H1 (cell line): Measurements from ENCODE around the gene ADRB2. TPM values are rescaled to one million over a fixed set of nuclear protein-coding genes. Genes with fewer than 3 reads are reported as not detected.

Source experiments
- CTCF ChIA-PET: fragments of 300-600 bp; sonication (Branson Sonifier 250); formaldehyde crosslinking; loops from one replicate; lab custom pipeline; 2021; ENCODE audit not compliant: partially characterized antibody; lab: Charles Lee
- POLR2A ChIA-PET: fragments of 300-600 bp; sonication (Branson Sonifier 250); formaldehyde crosslinking; loops from one replicate; lab custom pipeline; 2021; ENCODE audit warnings: inconsistent platforms; ENCODE audit not compliant: partially characterized antibody; lab: Charles Lee
- DNase-seq, 2 experiments: peaks; one replicate each; pipeline versions ENCODE4 v3.0.0 to v3.0.0-alpha.2; 2010 to 2022; ENCODE audit warnings: low spot score in 2 of 2, low read depth in 1 of 2, mixed read lengths in 1 of 2
- FAIRE-seq: peaks from 2 replicates; lab custom pipeline; 2011; peaks lifted over from hg19 to GRCh38; lab: Jason Lieb, UNC
- H2AFZ ChIP-seq: 2 replicates; pipeline ENCODE4 v1.8.1; 2012; ENCODE audit warnings: low read length, inconsistent platforms
- H2AK5ac ChIP-seq: 2 replicates; pipeline ENCODE4 v1.6.1; 2013; ENCODE audit warnings: low read depth, low read length
- H2BK120ac ChIP-seq: replicated peaks from 2 replicates; pipeline ENCODE3; 2013; ENCODE audit warnings: low read depth, low read length, inconsistent platforms
- H2BK12ac ChIP-seq: 2 replicates; pipeline ENCODE4 v1.6.1; 2013; ENCODE audit warnings: low read depth, low read length
- H2BK15ac ChIP-seq: 2 replicates; pipeline ENCODE4 v1.6.1; 2013; ENCODE audit warnings: low read length
- H2BK20ac ChIP-seq: 2 replicates; pipeline ENCODE4 v1.6.1; 2013; ENCODE audit warnings: low read length
- H2BK5ac ChIP-seq: 2 replicates; pipeline ENCODE4 v1.6.1; 2013; ENCODE audit warnings: low read depth, low read length
- H3K14ac ChIP-seq: 2 replicates; pipeline ENCODE4 v1.6.1; 2013; ENCODE audit warnings: inconsistent platforms; ENCODE audit not compliant: insufficient read length
- H3K18ac ChIP-seq: 2 replicates; pipeline ENCODE4 v1.6.1; 2013; ENCODE audit warnings: low read length; ENCODE audit errors: extremely low read depth
- H3K23ac ChIP-seq: 2 replicates; pipeline ENCODE4 v1.6.1; 2013; ENCODE audit warnings: inconsistent platforms; ENCODE audit not compliant: insufficient read length
- H3K23me2 ChIP-seq: 2 replicates; pipeline ENCODE4 v1.6.1; 2013; ENCODE audit warnings: low read depth, low read length
- H3K27ac ChIP-seq: 2 replicates; pipeline ENCODE4 v1.6.1; 2011; ENCODE audit warnings: low read depth, low read length, inconsistent platforms
- H3K27me3 ChIP-seq, 4 experiments: replicated peaks in 1 of 4; 1 replicate in 1 of 4; 2 replicates in 3 of 4; pipeline versions ENCODE4 v1.6.1 to v1.8.1; 2011 to 2013; ENCODE audit warnings: low read length in 3 of 4, mild to moderate bottlenecking in 3 of 4, inconsistent platforms in 2 of 4, mixed read lengths in 2 of 4, moderate library complexity in 1 of 4; ENCODE audit not compliant: control insufficient read depth in 3 of 4, insufficient read depth in 3 of 4; ENCODE audit errors: extremely low read depth in 1 of 4
- H3K36me3 ChIP-seq, 4 experiments: 2 replicates each; pipeline versions ENCODE4 v1.6.1 to v1.8.1; 2011 to 2013; ENCODE audit warnings: mild to moderate bottlenecking in 4 of 4, low read length in 3 of 4, moderate library complexity in 2 of 4, control low read depth in 1 of 4, inconsistent platforms in 1 of 4; ENCODE audit not compliant: insufficient read depth in 4 of 4, control insufficient read depth in 2 of 4
- H3K4ac ChIP-seq: replicated peaks from 2 replicates; pipeline ENCODE3; 2013; ENCODE audit warnings: low read length, low read depth, mixed read lengths, inconsistent platforms; ENCODE audit not compliant: insufficient read length
- H3K4me1 ChIP-seq, 4 experiments: replicated peaks in 1 of 4; 1 replicate in 1 of 4; 2 replicates in 3 of 4; pipeline versions ENCODE4 v1.6.1 to v1.8.1; 2011 to 2013; ENCODE audit warnings: low read length in 3 of 4, inconsistent platforms in 2 of 4, mixed read lengths in 1 of 4; ENCODE audit not compliant: insufficient read depth in 4 of 4, control insufficient read depth in 3 of 4
- H3K4me2 ChIP-seq, 2 experiments: 2 replicates each; pipeline versions ENCODE4 v1.6.1 to v1.8.1; 2011 to 2013; ENCODE audit warnings: low read depth in 2 of 2, low read length in 2 of 2, control low read depth in 1 of 2, inconsistent platforms in 1 of 2, mild to moderate bottlenecking in 1 of 2; ENCODE audit not compliant: insufficient read depth in 1 of 2
- H3K4me3 ChIP-seq, 4 experiments: fragments of 200-600, 300-600 bp in 1 of 4; sonication (generic), shearing (Covaris generic), sonication (Bioruptor Twin) in 1 of 4; 2 replicates each; pipeline versions ENCODE4 v1.5.1 to v1.8.1; 2011 to 2016; ENCODE audit warnings: low read length in 4 of 4, low read depth in 3 of 4, control low read depth in 2 of 4, inconsistent platforms in 2 of 4, mild to moderate bottlenecking in 2 of 4, mixed read lengths in 1 of 4, moderate library complexity in 1 of 4; ENCODE audit not compliant: insufficient read depth in 2 of 4; ENCODE audit errors: extremely low read depth in 1 of 4
- H3K56ac ChIP-seq: replicated peaks from 2 replicates; pipeline ENCODE3; 2013; ENCODE audit warnings: low read depth, mild to moderate bottlenecking, mixed read lengths, low read length, inconsistent platforms; ENCODE audit not compliant: insufficient read length
- H3K79me1 ChIP-seq: 2 replicates; pipeline ENCODE4 v1.6.1; 2013; ENCODE audit warnings: low read depth, low read length, control low read depth
- H3K79me2 ChIP-seq, 2 experiments: 2 replicates each; pipeline versions ENCODE4 v1.6.1 to v1.8.1; 2012 to 2013; ENCODE audit warnings: low read length in 2 of 2, mild to moderate bottlenecking in 2 of 2, inconsistent platforms in 1 of 2; ENCODE audit not compliant: insufficient read depth in 2 of 2, control insufficient read depth in 1 of 2
- H3K9ac ChIP-seq, 4 experiments: replicated peaks in 1 of 4; 1 replicate in 1 of 4; 2 replicates in 3 of 4; pipeline versions ENCODE4 v1.6.1 to v1.8.1; 2011 to 2013; ENCODE audit warnings: low read depth in 3 of 4, low read length in 3 of 4, control low read depth in 2 of 4, mild to moderate bottlenecking in 2 of 4, moderate library complexity in 2 of 4, inconsistent platforms in 1 of 4; ENCODE audit errors: extremely low read depth in 1 of 4
- H3K9me3 ChIP-seq, 2 experiments: 2 replicates each; pipeline versions ENCODE4 v1.6.1 to v1.8.1; 2012 to 2013; ENCODE audit warnings: mild to moderate bottlenecking in 2 of 2, moderate library complexity in 2 of 2, control low read depth in 1 of 2, inconsistent platforms in 1 of 2, low read depth in 1 of 2, low read length in 1 of 2, mixed read lengths in 1 of 2; ENCODE audit not compliant: insufficient read depth in 2 of 2
- H4K20me1 ChIP-seq, 2 experiments: replicated peaks in 1 of 2; 2 replicates each; pipeline versions ENCODE3 to v1.8.1; 2011 to 2013; ENCODE audit warnings: inconsistent platforms in 2 of 2, low read length in 2 of 2, mild to moderate bottlenecking in 1 of 2; ENCODE audit not compliant: insufficient read depth in 2 of 2, control insufficient read depth in 1 of 2
- H4K5ac ChIP-seq: 2 replicates; pipeline ENCODE4 v1.6.1; 2013; ENCODE audit warnings: low read length, low read depth, mixed read lengths, inconsistent platforms; ENCODE audit not compliant: insufficient read length
- H4K8ac ChIP-seq: 2 replicates; pipeline ENCODE4 v1.8.0; 2013; ENCODE audit warnings: mild to moderate bottlenecking, moderate library complexity, low read length, inconsistent platforms; ENCODE audit not compliant: insufficient read depth; ENCODE audit errors: extremely low read depth
- H4K91ac ChIP-seq: replicated peaks from 2 replicates; pipeline ENCODE3; 2013; ENCODE audit warnings: low read length, mixed read lengths, inconsistent platforms; ENCODE audit not compliant: insufficient read length
- EZH2 ChIP-seq: fragments of 200-600 bp; sonication (generic); IDR thresholded peaks from 2 replicates; pipeline ENCODE4 v1.7.1; 2012; ENCODE audit warnings: low read depth, mild to moderate bottlenecking, moderate library complexity, low read length, inconsistent platforms; ENCODE audit not compliant: severe bottlenecking
- HDAC6 ChIP-seq: IDR thresholded peaks from one replicate; pipeline ENCODE4 v1.7.1; 2012; ENCODE audit warnings: low read depth, mild to moderate bottlenecking, inconsistent platforms, low read length, moderate library complexity
- POLR2AphosphoS5 ChIP-seq: IDR thresholded peaks from 2 replicates; pipeline ENCODE4 v1.6.1; 2011; ENCODE audit warnings: low read depth, low read length
- RNF2 ChIP-seq: fragments of 200-900, 300-1000 bp; sonication (generic); IDR thresholded peaks from 2 replicates; pipeline ENCODE4 v1.7.1; 2016; ENCODE audit warnings: borderline replicate concordance, low read depth, mild to moderate bottlenecking, antibody characterized with exemption, low read length; ENCODE audit not compliant: poor library complexity, severe bottlenecking; ENCODE audit errors: missing control alignments
- SIRT6 ChIP-seq: IDR thresholded peaks from one replicate; pipeline ENCODE4 v1.7.1; 2012; ENCODE audit warnings: low read length, inconsistent platforms
- SP4 ChIP-seq: IDR thresholded peaks from 2 replicates; pipeline ENCODE4 v1.6.1; 2012; ENCODE audit warnings: low read length, inconsistent platforms
- SRF ChIP-seq: IDR thresholded peaks from 2 replicates; pipeline ENCODE4 v1.6.1; 2011; ENCODE audit warnings: mild to moderate bottlenecking, low read depth, low read length, moderate library complexity
- WGBS, 2 experiments: shearing (Covaris generic) in 1 of 2; methylation state at CpG; one replicate each; pipeline versions ENCODE4 v1.1.6 to v1.1.7; 2013 to 2015; ENCODE audit warnings: low lambda C conversion rate in 2 of 2, mixed read lengths in 2 of 2, inconsistent platforms in 1 of 2, low coverage in 1 of 2, missing lambda C conversion rate in 1 of 2; ENCODE audit not compliant: insufficient replicate concordance in 2 of 2, insufficient coverage in 1 of 2, insufficient read length in 1 of 2; ENCODE audit errors: extremely low coverage in 1 of 2, missing lambda C conversion rate in 1 of 2; 5-methylcytosine and 5-hydroxymethylcytosine counted together
- polyA plus RNA-seq, 7 experiments: library from polyadenylated mRNA; depleted of rRNA in 3 of 7; stranded (reverse) in 5 of 7; unstranded in 2 of 7; fragments of >200 nt in 5 of 7; fragments of 200-250 nt in 2 of 7; gene quantifications; 1 replicate in 5 of 7; 2 replicates in 1 of 7; 4 replicates in 1 of 7; pipeline versions ENCODE4 v1.2.1 to v1.2.3, GENCODE V29; 2011 to 2013; ENCODE audit warnings: missing spikeins in 2 of 7, mixed read lengths in 2 of 7
- total RNA-seq: library from RNA; stranded (reverse); fragmentation: NEBNext Ultra II Directional; extraction: Animal tissue kit (Norgen Biotek cat#: 25700); gene quantifications from 2 replicates; pipeline ENCODE4 v1.2.1, GENCODE V29; 2021

Gene ADRB2
- total and polyA plus RNA-seq, 2 of the 8 experiments (the other 6 are each of a cell fraction or from before 2014, with no cell fraction given), result 0.65 to 0.77 TPM

GRCh38 chr5:148834689-148835088, 8.3 kb downstream of the ADRB2 start:
- H3K23ac ChIP-seq, result no peak overlapping the region
- H2BK15ac ChIP-seq, result no peak overlapping the region
- H4K5ac ChIP-seq, result no peak overlapping the region
- H3K23me2 ChIP-seq, result no peaks in the 10 kb centered on the region
- no peak overlapping the region for H3K27ac ChIP-seq
- no peaks in the 10 kb centered on the region for H3K79me2 ChIP-seq
- DNase-seq, result no peak
- no peak overlapping the region for H3K4me2 ChIP-seq
- no peak overlapping the region for H3K18ac ChIP-seq
- POLR2A ChIA-PET, result no interaction called here
- H3K56ac ChIP-seq, result no peak overlapping the region
- 94% methylated on average over 4 of the region's 4 CpGs; no CpG with 5 or more reads in 1 of the 2 experiments for WGBS, 2 experiments
- H2BK20ac ChIP-seq, result no peak overlapping the region
- H4K20me1 ChIP-seq, result no peaks in the 10 kb centered on the region
- no peak overlapping the region for H2AK5ac ChIP-seq
- FAIRE-seq, result no peak
- no peaks in the 10 kb centered on the region for H3K36me3 ChIP-seq
- H3K9me3 ChIP-seq, result no peaks in the 10 kb centered on the region
- CTCF ChIA-PET, result interaction anchor here (5.9 kb wide), 1 partner anchor 14 kb away, joined by 32 read pairs; no protein-coding TSS in a partner anchor
- H4K8ac ChIP-seq, result no peak overlapping the region
- no peaks in the 10 kb centered on the region for H3K79me1 ChIP-seq
- H2AFZ ChIP-seq, result no peak overlapping the region
- no peak overlapping the region for H2BK5ac ChIP-seq
- no peak overlapping the region for H3K9ac ChIP-seq
- no peak overlapping the region for H2BK120ac ChIP-seq
- no peak overlapping the region for H3K14ac ChIP-seq
- H3K4me3 ChIP-seq, result no peak overlapping the region
- H4K91ac ChIP-seq, result no peak overlapping the region
- H3K27me3 ChIP-seq, result no peaks in the 10 kb centered on the region
- H2BK12ac ChIP-seq, result no peak overlapping the region; the same call in 1 of the 2 replicates
- H3K4me1 ChIP-seq, result no peaks in the 10 kb centered on the region
- TF ChIP-seq SRF (no peak), RNF2 (no peak), EZH2 (no peak), SIRT6 (no peak), SP4 (no peak), HDAC6 (no peak), POLR2AphosphoS5 (no peak)
- H3K4ac ChIP-seq, result no peak overlapping the region
